NCI-H187 treated with DMSO at 0.1 percent for 48 hours (cell line): ENCODE measurements around the gene CELF1.
"Not testable (repeated sequence)": the region's sequence is repeated elsewhere in the genome, so short reads cannot be mapped to it uniquely, and the experiment has no call there.

Experiments used
- DNase-seq: peaks from one replicate; lab custom pipeline; 2025; lab: John Stamatoyannopoulos, UW

Gene CELF1

GRCh38 chr11:47573321-47573720, 20.4 kb upstream of the CELF1 start:
- no peak for DNase-seq

GRCh38 chr11:47572715-47573255, 19.9 kb upstream of the CELF1 start:
- no peak for DNase-seq

DNA sequence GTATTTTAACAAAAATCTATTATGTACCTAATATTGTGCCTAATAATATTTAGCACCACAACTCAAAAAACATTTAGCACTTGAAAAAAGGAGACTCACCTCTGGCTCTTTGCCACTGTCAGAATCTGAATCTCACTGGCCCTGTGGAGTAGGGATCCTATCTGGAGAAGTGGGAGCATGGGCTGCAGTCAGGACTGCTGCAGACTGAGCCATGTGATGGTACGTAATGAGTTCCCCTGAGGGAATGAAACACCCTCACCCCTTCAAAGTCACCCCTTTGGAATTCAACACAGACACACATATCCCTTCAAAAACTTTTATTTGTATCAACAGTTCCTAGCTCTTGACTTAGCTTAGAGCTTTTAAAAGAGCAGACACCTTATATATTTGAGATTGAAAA, 19.0 kb upstream of the CELF1 start:
- DNase-seq, result no peak

DNA sequence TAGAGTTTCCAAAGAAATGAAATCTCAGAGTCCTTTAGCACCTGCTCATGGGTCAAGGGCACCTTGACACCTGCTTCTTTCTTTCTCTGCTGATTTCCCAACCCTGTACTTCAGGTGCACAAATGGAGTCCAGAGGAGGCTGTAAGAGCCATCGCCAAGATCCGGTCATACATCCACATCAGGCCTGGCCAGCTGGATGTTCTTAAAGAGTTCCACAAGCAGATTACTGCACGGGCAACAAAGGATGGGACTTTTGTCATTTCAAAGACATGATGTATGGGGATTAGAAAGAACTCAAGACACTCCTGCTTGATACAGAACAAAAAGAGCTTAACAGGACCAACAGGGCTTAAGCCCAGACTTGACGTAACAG, 18.4 kb upstream of the CELF1 start:
- no peak for DNase-seq

- no peak for DNase-seq
These were observed 17.9 kb upstream of the CELF1 start for GRCh38 chr11:47570651-47571356.

- no peak for DNase-seq
These were observed 16.7 kb upstream of the CELF1 start for GRCh38 chr11:47569646-47570045.

- DNase-seq, result no peak
These were observed 13.3 kb upstream of the CELF1 start for GRCh38 chr11:47566149-47566698.

GRCh38 chr11:47565340-47566148, 12.6 kb upstream of the CELF1 start, which contains the start of gene PTPMT1:
Gene PTPMT1 (plus strand): TSS chr11:47565599. CDS start chr11:47565623, 24 bp downstream.
- no peak for DNase-seq

- DNase-seq, result no peak
These were observed 12.0 kb upstream of the CELF1 start for GRCh38 chr11:47564933-47565339.

DNA sequence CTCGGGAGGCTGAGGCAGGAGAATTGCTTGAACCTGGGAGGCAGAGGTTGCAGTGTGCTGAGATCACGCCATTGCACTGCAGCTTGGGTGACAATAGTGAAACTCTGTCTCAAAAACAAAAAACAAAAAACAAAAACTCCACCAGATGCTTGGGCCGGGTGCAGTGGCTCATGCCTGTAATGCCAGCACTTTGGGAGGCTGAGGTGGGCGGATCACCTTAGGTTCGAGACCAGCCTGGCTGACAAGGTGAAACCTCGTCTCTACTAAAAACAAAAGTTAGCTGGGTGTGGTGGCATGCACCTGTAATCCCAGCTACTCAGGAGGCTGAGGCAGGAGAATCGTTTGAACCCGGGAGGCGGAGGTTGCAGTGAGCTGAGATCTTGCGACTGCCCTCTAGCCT, 11.4 kb upstream of the CELF1 start:
- DNase-seq, result not testable (repeated sequence)

GRCh38 chr11:47562393-47562792, 9.5 kb upstream of the CELF1 start:
- not testable (repeated sequence) for DNase-seq

GRCh38 chr11:47560426-47560825, 7.5 kb upstream of the CELF1 start:
- DNase-seq, result no peak

- DNase-seq, result no peak
These were observed 5.8 kb upstream of the CELF1 start for GRCh38 chr11:47558695-47559094.

- DNase-seq, result not testable (repeated sequence)
These were observed 4.1 kb upstream of the CELF1 start for GRCh38 chr11:47557004-47557403.

DNA sequence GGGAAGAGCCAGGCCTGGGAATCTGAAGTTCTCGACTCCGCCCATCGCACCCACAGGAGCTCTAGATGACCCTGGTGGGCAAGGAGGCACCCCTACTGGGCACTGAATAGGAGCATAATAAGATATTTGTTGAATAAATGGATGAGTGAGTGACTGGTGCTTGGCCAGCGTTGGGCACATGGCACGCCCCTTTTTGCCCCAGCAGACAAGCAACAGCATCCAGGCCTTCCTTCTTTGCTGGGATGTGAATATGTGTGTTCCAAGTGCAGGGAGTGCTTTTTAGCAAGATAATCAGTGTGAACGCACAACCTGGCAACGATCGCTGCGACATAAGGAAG, 443 bp upstream of the CELF1 start:
- DNase-seq, result no peak

DNA sequence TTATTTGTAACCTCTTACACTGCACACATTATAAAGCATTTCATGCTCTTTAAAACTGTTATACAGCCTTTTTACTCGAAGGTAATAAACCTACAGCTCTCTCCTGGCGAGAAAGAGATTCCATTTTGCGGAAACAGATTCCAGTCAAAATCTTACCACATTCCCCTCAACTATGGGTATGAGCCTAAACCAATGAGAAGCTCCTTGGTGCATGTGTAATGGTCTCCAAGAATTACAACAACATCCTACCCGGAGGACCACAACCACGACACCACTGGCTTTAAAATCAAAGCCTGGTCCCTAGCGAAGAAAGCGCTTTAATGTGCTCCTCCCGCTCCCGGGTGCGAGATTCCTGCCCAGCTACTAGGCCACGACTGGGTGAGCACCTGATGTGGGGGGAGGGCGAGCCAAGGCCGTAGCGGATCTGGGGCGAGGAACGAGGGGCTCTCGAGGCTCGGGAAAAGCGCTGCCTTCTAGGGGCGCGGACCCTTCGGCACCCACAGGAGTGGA, 821 bp downstream of the CELF1 start:
- no peak for DNase-seq

DNA sequence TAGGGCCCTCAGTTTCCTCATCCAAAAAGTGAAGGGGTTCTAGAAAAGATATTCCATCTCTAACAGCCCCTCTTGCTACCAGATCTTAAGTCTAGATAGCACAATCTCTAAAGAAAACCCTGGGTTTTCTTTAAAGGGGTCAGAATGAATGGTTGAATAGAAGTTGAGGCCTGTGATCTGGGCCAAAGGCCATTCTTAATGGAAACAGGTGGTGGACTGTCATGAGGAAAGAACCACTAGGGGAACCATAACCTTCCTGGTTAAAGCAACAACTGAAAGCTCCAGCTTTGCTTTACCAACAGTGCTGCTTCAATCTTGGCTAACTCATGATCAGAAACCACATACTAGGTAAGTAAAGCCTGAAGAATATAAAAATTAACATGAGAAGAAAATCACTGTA, 1.8 kb downstream of the CELF1 start:
- no peak for DNase-seq

DNA sequence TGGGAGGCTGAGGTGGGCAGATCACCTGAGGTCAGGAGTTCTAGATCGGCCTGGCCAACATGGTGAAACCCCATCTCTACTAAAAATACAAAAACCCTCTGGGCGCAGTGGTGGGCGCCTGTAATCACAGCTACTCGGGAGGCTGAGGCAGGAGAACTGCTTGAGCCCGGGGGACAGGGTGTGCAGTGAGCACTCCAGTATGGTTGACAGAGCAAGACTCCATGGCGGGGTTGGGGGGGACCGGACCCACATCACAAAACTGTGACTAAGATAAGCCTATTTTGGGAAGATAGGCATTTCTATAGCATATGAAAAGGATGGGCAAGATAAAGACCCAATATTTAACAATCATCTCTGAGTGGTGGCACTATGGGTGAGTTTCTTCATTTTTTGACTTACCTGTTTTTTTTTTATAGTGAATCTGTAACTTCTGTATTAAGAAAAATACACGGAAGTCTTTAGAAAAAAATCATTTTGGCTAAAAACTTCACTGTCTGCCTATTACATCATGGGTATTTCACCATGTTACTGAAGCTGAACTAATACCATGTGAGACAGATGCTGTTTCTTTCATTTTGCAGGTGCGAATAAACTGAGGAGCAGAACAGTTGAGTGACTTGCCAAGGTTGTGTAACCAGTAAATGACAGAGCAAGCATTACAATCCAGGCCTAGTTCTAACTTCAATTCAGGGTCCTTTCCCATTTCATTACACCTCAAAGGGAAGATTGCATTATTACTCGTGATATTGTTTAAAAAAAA, 2.5 kb downstream of the CELF1 start:
- no peak for DNase-seq

DNA sequence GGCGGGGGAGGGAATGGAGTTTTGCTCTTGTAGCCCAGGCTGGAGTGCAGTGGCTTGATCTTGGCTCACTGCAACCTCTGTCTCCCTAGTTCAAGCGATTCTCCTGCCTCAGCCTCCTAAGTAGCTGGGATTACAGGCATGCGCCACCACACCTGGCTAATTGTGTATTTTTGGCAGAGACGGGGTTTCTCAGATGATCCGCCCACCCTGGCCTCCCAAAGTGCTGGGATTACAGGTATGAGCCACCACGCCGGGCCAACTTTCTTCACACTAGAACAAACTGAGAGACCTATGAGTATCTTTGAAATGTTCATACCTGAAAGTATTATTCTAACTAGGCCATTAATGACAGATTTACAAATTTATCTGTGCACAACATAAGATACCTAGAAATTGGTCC, 6.7 kb downstream of the CELF1 start:
- not testable (repeated sequence) for DNase-seq

DNA sequence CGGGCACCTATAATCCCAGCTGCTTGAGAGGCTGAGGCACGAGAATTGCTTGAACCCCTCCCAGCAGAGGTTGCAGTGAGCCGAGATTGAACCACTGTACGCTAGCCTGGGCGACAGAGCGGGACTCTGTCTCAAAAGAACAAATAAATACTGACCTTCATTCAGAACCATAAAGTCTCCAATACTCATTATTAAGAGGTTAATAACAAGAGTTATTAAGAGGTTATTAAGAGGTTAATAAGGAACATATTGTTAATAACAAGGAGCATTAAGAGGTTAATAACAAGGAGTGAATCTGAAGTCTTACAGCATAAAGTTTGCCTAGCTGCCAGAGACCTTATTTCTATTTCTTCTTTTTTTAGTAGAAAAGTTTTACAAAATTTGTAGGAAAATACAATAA, 7.6 kb downstream of the CELF1 start:
- DNase-seq, result no peak

DNA sequence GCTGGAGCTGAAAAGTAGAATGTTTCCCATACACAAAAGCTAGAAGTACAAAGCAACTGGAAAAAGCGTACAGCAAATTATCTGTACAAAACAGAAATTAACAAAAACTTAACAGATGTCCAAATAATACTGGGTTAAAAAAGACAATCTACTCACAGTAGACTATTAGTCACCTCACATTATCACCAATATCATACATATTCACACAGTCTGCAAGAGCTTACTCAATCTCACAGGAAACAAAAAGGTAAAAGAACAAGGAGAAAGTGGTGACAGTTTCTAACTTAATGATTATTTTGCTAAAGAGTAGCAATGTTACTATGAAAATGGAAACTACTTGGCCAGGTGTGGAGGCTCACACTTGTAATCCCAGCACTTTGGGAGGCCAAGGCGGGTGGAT, 11.9 kb downstream of the CELF1 start:
- DNase-seq, result no peak

GRCh38 chr11:47539681-47540039, 13.3 kb downstream of the CELF1 start:
- DNase-seq, result no peak
